WTC11 (cell line): ENCODE measurements around the gene CACNA2D4. TPM values are rescaled to one million over a fixed set of nuclear protein-coding genes. Genes with fewer than 3 reads are reported as not detected.

ENCODE experiments used
- ATAC-seq: fragments of 200-7000 bp; cut with Tn5 transposase; 2 replicates; pipeline ENCODE4 v1.10.0; 2021; ENCODE audit warnings: mild to moderate bottlenecking, moderate library complexity
- CTCF ChIA-PET: fragments of 300-600 bp; sonication (Branson Sonifier 250); formaldehyde crosslinking; loops from one replicate; lab custom pipeline; 2021; ENCODE audit warnings: antibody characterized with exemption; lab: Charles Lee
- POLR2A ChIA-PET: fragments of 350-600 bp; sonication (Branson Sonifier 250); formaldehyde crosslinking; loops from one replicate; lab custom pipeline; 2021; ENCODE audit warnings: antibody characterized with exemption; lab: Charles Lee
- DNase-seq: peaks from one replicate; pipeline ENCODE4 v3.0.0; 2021; ENCODE audit warnings: low spot score
- H3K27ac Mint-ChIP-seq: 2 replicates; pipeline ENCODE4 v1.8.0; 2021; ENCODE audit warnings: mixed read lengths
- H3K27me3 Mint-ChIP-seq: 2 replicates; pipeline ENCODE4 v1.8.0; 2021; ENCODE audit warnings: low read depth, mild to moderate bottlenecking, moderate library complexity, mixed read lengths
- H3K36me3 Mint-ChIP-seq: 2 replicates; pipeline ENCODE4 v1.8.0; 2021; ENCODE audit warnings: mixed read lengths
- H3K4me1 Mint-ChIP-seq: 2 replicates; pipeline ENCODE4 v1.8.0; 2022; ENCODE audit warnings: mixed read lengths
- H3K4me3 Mint-ChIP-seq: 2 replicates; pipeline ENCODE4 v1.8.0; 2021; ENCODE audit warnings: mild to moderate bottlenecking, moderate library complexity, mixed read lengths
- H3K9me3 Mint-ChIP-seq: 2 replicates; pipeline ENCODE4 v1.8.0; 2021; ENCODE audit warnings: mixed read lengths
- AFF4 ChIP-seq: sonication (generic); formaldehyde crosslinking; IDR thresholded peaks from 2 replicates; pipeline ENCODE4 v1.8.1; 2023; ENCODE audit warnings: mild to moderate bottlenecking, missing genetic modification reagents, borderline replicate concordance
- AR ChIP-seq: fragments of 250-450 bp; sonication (Bioruptor Pico); IDR thresholded peaks from 2 replicates; pipeline ENCODE4 v1.9.0; 2021; ENCODE audit warnings: mild to moderate bottlenecking
- ATF6 ChIP-seq: sonication (generic); formaldehyde crosslinking; IDR thresholded peaks from 2 replicates; pipeline ENCODE4 v1.8.1; 2023; ENCODE audit warnings: mild to moderate bottlenecking, missing genetic modification reagents
- CREB1 ChIP-seq: sonication (generic); formaldehyde crosslinking; IDR thresholded peaks from 2 replicates; pipeline ENCODE4 v1.8.0; 2023; ENCODE audit warnings: mild to moderate bottlenecking, missing genetic modification reagents
- FOXP4 ChIP-seq: sonication (generic); formaldehyde crosslinking; IDR thresholded peaks from 2 replicates; pipeline ENCODE4 v1.8.0; 2022; ENCODE audit warnings: mild to moderate bottlenecking, missing genetic modification reagents
- GTF2I ChIP-seq: fragments of 250-450 bp; sonication (Bioruptor Pico); conservative IDR thresholded peaks from 2 replicates; pipeline ENCODE4 v1.4.0; 2021; ENCODE audit warnings: mild to moderate bottlenecking
- HMGXB4 ChIP-seq: sonication (generic); formaldehyde crosslinking; IDR thresholded peaks from 2 replicates; pipeline ENCODE4 v1.8.1; 2023; ENCODE audit warnings: mild to moderate bottlenecking, moderate library complexity, missing genetic modification reagents
- JUN ChIP-seq: sonication (generic); formaldehyde crosslinking; IDR thresholded peaks from 2 replicates; pipeline ENCODE4 v1.8.0; 2023; ENCODE audit warnings: mild to moderate bottlenecking, missing genetic modification reagents
- OVOL2 ChIP-seq: fragments of 250-450 bp; sonication (Bioruptor Pico); IDR thresholded peaks from 2 replicates; pipeline ENCODE4 v1.9.0; 2021; ENCODE audit warnings: mild to moderate bottlenecking, borderline replicate concordance
- PRRX2 ChIP-seq: fragments of 250-450 bp; sonication (Bioruptor Pico); IDR thresholded peaks from 2 replicates; pipeline ENCODE4 v1.8.0; 2021; ENCODE audit warnings: mild to moderate bottlenecking
- RORB ChIP-seq: fragments of 250-450 bp; sonication (Bioruptor Pico); IDR thresholded peaks from 2 replicates; pipeline ENCODE4 v1.9.0; 2021; ENCODE audit warnings: mild to moderate bottlenecking
- SMAD4 ChIP-seq: sonication (generic); formaldehyde crosslinking; IDR thresholded peaks from 2 replicates; pipeline ENCODE4 v1.8.0; 2022; ENCODE audit warnings: mild to moderate bottlenecking, missing genetic modification reagents
- TEAD4 ChIP-seq: sonication (generic); formaldehyde crosslinking; IDR thresholded peaks from 2 replicates; pipeline ENCODE4 v1.8.0; 2022; ENCODE audit warnings: mild to moderate bottlenecking, missing genetic modification reagents
- ZNF416 ChIP-seq: fragments of 250-450 bp; sonication (Bioruptor Pico); IDR thresholded peaks from 2 replicates; pipeline ENCODE4 v1.9.0; 2021; ENCODE audit warnings: mild to moderate bottlenecking, inconsistent platforms
- ZNF532 ChIP-seq: fragments of 250-450 bp; sonication (Bioruptor Pico); IDR thresholded peaks from 2 replicates; pipeline ENCODE4 v1.9.0; 2021; ENCODE audit warnings: mild to moderate bottlenecking, borderline replicate concordance
- total RNA-seq: library from RNA; stranded (reverse); gene quantifications from 3 replicates; pipeline ENCODE4 v1.2.3, GENCODE V29; 2021

CACNA2D4 gene
- total RNA-seq, 1 experiment from 2014 or later, result 0.04 TPM

GRCh38 chr12:1885082-1885596 lies 33.3 kb downstream of the CACNA2D4 start (continued):
- TF ChIP-seq AFF4 (CRISPR knock-in tag) (no peak), SMAD4 (no peak), RORB (CRISPR knock-in tag) (no peak), GTF2I (no peak), OVOL2 (CRISPR knock-in tag) (no peak), FOXP4 (no peak), ZNF532 (CRISPR knock-in tag) (no peak), ZNF416 (CRISPR knock-in tag) (no peak), HMGXB4 (no peak)

- no peaks in the 10 kb centered on the region for H3K4me1 Mint-ChIP-seq
- DNase-seq (no peak), ATAC-seq (no peak)
- no peaks in the 10 kb centered on the region for H3K36me3 Mint-ChIP-seq
- no peaks in the 10 kb centered on the region; the same call in 1 of the 2 replicates for H3K27me3 Mint-ChIP-seq
- TF ChIP-seq CREB1 (CRISPR knock-in tag) (no peak), AR (CRISPR knock-in tag) (no peak), ATF6 (CRISPR knock-in tag) (no peak), JUN (CRISPR knock-in tag) (no peak), TEAD4 (CRISPR knock-in tag) (no peak), PRRX2 (CRISPR knock-in tag) (no peak)
- H3K27ac Mint-ChIP-seq, result no peak overlapping the region
- H3K9me3 Mint-ChIP-seq, result peaks cover 5% of the 10 kb centered on the region; the same call in 1 of the 2 replicates
- H3K4me3 Mint-ChIP-seq, result no peak overlapping the region
- ChIA-PET POLR2A (no interaction called here), CTCF (no interaction called here)
Observed at GRCh38 chr12:1884651-1885050, 33.8 kb downstream of the CACNA2D4 start.
